Mammary epithelial cell (primary cell): ENCODE measurements around the gene KRT17.
"Not testable (repeated sequence)": the region's sequence is repeated elsewhere in the genome, so short reads cannot be mapped to it uniquely, and the experiment has no call there.

Experiments used
- CTCF ChIP-seq, 2 donors: IDR thresholded peaks in 1 of 2; conservative IDR thresholded peaks in 1 of 2; 2 replicates each; pipeline ENCODE4 v1.5.1; 2011 to 2012; ENCODE audit warnings: inconsistent platforms in 2 of 2, low read length in 2 of 2, mild to moderate bottlenecking in 2 of 2, control low read depth in 1 of 2, low read depth in 1 of 2; ENCODE audit not compliant: insufficient read depth in 1 of 2; ENCODE audit errors: extremely low read depth in 1 of 2
- EZH2 ChIP-seq: IDR thresholded peaks from 2 replicates; pipeline ENCODE4 v1.6.1; 2012; ENCODE audit warnings: low read length, inconsistent platforms, borderline replicate concordance

DNA sequence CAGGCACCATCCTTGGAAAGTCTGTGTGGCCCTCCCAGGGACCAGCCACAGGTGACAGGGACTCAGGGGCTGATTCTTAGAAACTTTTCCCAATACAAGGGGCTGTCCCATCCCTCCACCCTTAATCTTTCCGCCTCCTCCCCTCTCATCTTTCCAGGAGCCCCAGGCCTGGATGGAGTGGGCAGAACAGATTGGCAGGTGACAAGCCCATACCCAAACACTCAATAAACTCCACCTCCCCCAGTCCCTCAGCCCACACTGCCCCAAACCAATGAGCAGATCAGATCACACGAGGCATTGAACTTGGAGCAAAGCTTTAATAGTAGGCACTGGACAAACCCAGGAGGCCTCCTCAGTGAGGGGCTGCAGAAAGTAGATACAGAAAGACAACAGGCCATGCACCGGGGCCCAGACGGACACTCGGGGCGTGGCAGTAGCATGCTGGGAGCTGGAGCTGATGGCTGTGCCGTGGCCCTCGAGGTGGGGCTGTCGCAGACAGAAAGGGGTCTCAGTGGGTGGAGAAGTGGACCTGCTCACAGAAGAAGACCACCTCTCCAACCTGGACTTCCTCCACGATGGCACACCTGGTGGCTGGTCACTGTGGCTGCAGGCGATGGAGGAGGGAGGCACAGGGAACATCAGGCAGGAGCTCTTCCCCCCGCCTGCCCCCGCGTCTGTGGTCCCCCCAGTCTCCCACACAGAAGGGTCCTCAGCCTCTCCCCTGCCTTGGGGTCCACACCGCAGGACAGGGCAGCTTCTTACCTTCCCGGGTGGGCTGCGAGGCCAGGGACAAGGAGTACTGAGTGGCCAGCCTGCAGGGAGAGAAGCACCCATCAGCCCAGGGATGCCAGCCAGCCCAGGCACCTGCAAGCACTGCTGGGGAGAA, 1.9 kb upstream of the KRT17 start:
- TF ChIP-seq CTCF (conservative IDR thresholded peaks at IDR 0.05 in 1 of 2, IDR thresholded peaks at IDR 0.05 in 1 of 2; ENCODE audit: extremely low read depth in 1 of 2, insufficient read depth in 1 of 2, low read depth in 1 of 2, low read length in 2 of 2); EZH2: not testable (repeated sequence)
